Measurements from ENCODE around the gene AQP1. TPM values are rescaled to one million over a fixed set of nuclear protein-coding genes. Genes with fewer than 3 reads are reported as not detected.

AQP1 gene
- total RNA-seq, 2 experiments from 2014 or later: 0.15 TPM; not detected in 1

GRCh38 chr7:30965372-30965771 lies 53.7 kb downstream of the AQP1 start:
- Mint-ChIP-seq H3K4me3 (no peak overlapping the region), H3K4me1 (no peaks in the 10 kb centered on the region), H3K36me3 (no peaks in the 10 kb centered on the region), H3K9me3 (ENCODE audit: low read depth) (no peaks in the 10 kb centered on the region), H3K27ac (no peak overlapping the region), H3K27me3 (peaks cover 10% of the 10 kb centered on the region)
- CTCF ChIA-PET: no interaction called here
- ATAC-seq: no peak
- no peak for DNase-seq

GRCh38 chr7:30965883-30966282 lies 54.2 kb downstream of the AQP1 start:
- H3K36me3 Mint-ChIP-seq: no peaks in the 10 kb centered on the region
- CTCF ChIA-PET: no interaction called here
- no peak overlapping the region for H3K4me3 Mint-ChIP-seq
- ATAC-seq (no peak), DNase-seq (no peak)
- no peaks in the 10 kb centered on the region for H3K4me1 Mint-ChIP-seq
- no peaks in the 10 kb centered on the region for H3K9me3 Mint-ChIP-seq (ENCODE audit: low read depth)
- H3K27me3 Mint-ChIP-seq: peaks cover 10% of the 10 kb centered on the region
- H3K27ac Mint-ChIP-seq: no peak overlapping the region

- Mint-ChIP-seq H3K9me3 (ENCODE audit: low read depth) (no peaks in the 10 kb centered on the region), H3K4me3 (no peak overlapping the region), H3K27ac (no peak overlapping the region), H3K36me3 (no peaks in the 10 kb centered on the region), H3K27me3 (peaks cover 22% of the 10 kb centered on the region), H3K4me1 (no peaks in the 10 kb centered on the region)
- CTCF ChIA-PET: interaction anchor here (1.1 kb wide), 1 partner anchor 29 kb away, joined by 5 read pairs; no protein-coding TSS in a partner anchor
- ATAC-seq (no peak), DNase-seq (no peak)
Measured at GRCh38 chr7:30968294-30968693, 56.6 kb downstream of the AQP1 start.

- CTCF ChIA-PET: interaction anchor here (0.6 to 1.1 kb wide), 2 partner anchors 15 to 30 kb away, joined by 3 to 5 read pairs; no protein-coding TSS in a partner anchor
- Mint-ChIP-seq H3K27me3 (peaks cover 22% of the 10 kb centered on the region), H3K9me3 (ENCODE audit: low read depth) (no peaks in the 10 kb centered on the region), H3K4me1 (no peaks in the 10 kb centered on the region), H3K27ac (no peak overlapping the region), H3K4me3 (no peak overlapping the region), H3K36me3 (no peaks in the 10 kb centered on the region)
- ATAC-seq: no peak
- DNase-seq: no peak
Measured at GRCh38 chr7:30968747-30969603, 57.3 kb downstream of the AQP1 start.

- Mint-ChIP-seq H3K27me3 (peaks cover 22% of the 10 kb centered on the region), H3K9me3 (ENCODE audit: low read depth) (no peaks in the 10 kb centered on the region), H3K4me3 (no peak overlapping the region), H3K27ac (no peak overlapping the region), H3K4me1 (peaks cover 3% of the 10 kb centered on the region), H3K36me3 (no peaks in the 10 kb centered on the region)
- no peak for ATAC-seq
- CTCF ChIA-PET: interaction anchor here (0.6 to 0.8 kb wide), 2 partner anchors 14 kb away, joined by 3 read pairs; no protein-coding TSS in a partner anchor
- DNase-seq: no peak
Measured at GRCh38 chr7:30969604-30969970, 57.9 kb downstream of the AQP1 start.

DNA sequence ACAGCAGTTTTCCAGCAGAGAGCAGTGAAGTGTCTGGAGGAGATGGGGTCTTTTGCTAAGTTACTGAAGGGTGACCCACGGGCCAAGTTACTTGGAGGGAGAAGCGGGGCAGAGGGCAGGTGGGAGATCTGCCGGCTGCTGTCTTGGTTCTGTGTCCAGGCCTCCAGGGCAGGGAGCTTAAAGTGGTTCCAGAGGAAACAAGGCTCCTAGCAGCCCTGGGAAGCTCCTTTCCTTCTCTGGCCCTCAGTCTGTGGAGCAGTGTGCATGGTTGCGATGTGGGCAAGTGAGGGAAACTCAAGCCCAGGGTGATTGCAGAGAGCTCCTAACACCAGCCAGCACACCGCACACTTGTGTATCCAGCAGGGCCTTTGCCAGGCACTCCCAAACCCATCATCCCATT lies 58.4 kb downstream of the AQP1 start:
- ATAC-seq (no peak), DNase-seq (no peak)
- Mint-ChIP-seq H3K36me3 (no peaks in the 10 kb centered on the region), H3K9me3 (ENCODE audit: low read depth) (no peaks in the 10 kb centered on the region), H3K4me3 (no peak overlapping the region), H3K4me1 (peaks cover 7% of the 10 kb centered on the region), H3K27me3 (peaks cover 22% of the 10 kb centered on the region), H3K27ac (no peak overlapping the region)
- CTCF ChIA-PET: interaction anchor here (0.8 to 2.1 kb wide), 2 partner anchors 14 to 152 kb away, joined by 3 to 4 read pairs; no protein-coding TSS in a partner anchor

DNA sequence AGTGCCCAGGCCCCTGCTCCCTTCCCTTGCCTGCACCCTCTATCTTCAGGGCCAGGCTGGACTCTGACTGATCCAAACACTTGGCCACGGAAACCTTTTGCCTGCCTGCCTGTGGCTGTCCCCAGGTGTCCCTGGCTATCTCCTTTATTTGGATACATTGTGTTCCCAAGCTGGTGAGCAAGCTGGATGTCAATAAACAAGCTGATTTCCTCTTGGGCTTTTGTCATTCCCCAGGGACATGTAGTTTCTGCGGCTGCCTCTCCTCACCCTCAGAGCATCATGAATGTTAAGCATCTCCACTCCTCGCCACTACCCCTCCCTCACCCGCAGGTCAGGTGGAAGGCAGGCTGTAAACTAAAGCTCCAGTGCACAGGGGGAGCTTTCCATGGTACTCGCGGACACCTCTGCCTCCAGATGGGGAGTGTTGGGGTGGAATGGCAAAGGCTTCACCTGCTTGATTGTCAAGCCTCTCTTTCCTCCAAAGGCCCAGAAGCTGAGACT lies 59.0 kb downstream of the AQP1 start:
- DNase-seq (no peak), ATAC-seq (no peak)
- Mint-ChIP-seq H3K27me3 (peaks cover 22% of the 10 kb centered on the region), H3K4me3 (no peak overlapping the region), H3K9me3 (ENCODE audit: low read depth) (no peaks in the 10 kb centered on the region), H3K4me1 (peaks cover 7% of the 10 kb centered on the region), H3K36me3 (no peaks in the 10 kb centered on the region), H3K27ac (no peak overlapping the region)
- CTCF ChIA-PET: interaction anchor here (0.9 to 2.1 kb wide), 2 partner anchors 31 to 152 kb away, joined by 3 to 4 read pairs; no protein-coding TSS in a partner anchor

DNA sequence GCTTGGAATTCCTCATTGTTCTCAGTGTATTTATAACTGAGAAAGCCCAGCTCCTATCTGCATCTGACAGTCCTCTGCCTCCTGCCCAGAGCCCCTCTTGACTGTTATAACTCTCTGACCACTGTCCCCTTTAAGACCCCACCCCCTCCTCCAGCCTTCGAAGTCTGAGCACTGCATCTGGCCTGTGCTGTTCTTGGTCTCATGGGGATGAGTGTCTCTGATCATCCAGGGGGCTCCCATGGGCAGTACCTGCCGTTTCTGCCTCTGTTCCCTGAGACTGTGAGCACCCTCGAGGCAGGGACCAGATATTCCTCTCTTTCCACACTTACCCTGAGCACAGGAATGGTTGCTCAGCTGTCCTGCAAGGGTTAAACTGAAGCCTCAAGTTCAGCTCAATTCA lies 59.8 kb downstream of the AQP1 start:
- Mint-ChIP-seq H3K27me3 (peaks cover 22% of the 10 kb centered on the region), H3K9me3 (ENCODE audit: low read depth) (no peaks in the 10 kb centered on the region), H3K4me1 (peaks cover 7% of the 10 kb centered on the region), H3K36me3 (no peaks in the 10 kb centered on the region), H3K4me3 (no peak overlapping the region), H3K27ac (no peak overlapping the region)
- ATAC-seq: no peak
- DNase-seq: peak; percentile 30
- CTCF ChIA-PET: interaction anchor here (0.9 to 3.0 kb wide), 3 partner anchors 12 to 151 kb away, joined by 3 to 13 read pairs (median 4); no protein-coding TSS in a partner anchor

- DNase-seq: peak; percentile 16
- H3K4me3 Mint-ChIP-seq: no peak overlapping the region
- no peak overlapping the region for H3K27ac Mint-ChIP-seq
- H3K4me1 Mint-ChIP-seq: peaks cover 7% of the 10 kb centered on the region
- H3K9me3 Mint-ChIP-seq (ENCODE audit: low read depth): no peaks in the 10 kb centered on the region
- CTCF ChIA-PET: interaction anchor here (2.1 to 3.0 kb wide), 2 partner anchors 11 to 150 kb away, joined by 4 to 13 read pairs; no protein-coding TSS in a partner anchor
- ATAC-seq: no peak
- H3K27me3 Mint-ChIP-seq: peaks cover 22% of the 10 kb centered on the region
- H3K36me3 Mint-ChIP-seq: no peaks in the 10 kb centered on the region
Measured at GRCh38 chr7:30971840-30972563, 60.3 kb downstream of the AQP1 start.

GRCh38 chr7:30973292-30973691 lies 61.6 kb downstream of the AQP1 start:
- no peaks in the 10 kb centered on the region for H3K9me3 Mint-ChIP-seq (ENCODE audit: low read depth)
- no peaks in the 10 kb centered on the region for H3K36me3 Mint-ChIP-seq
- peaks cover 7% of the 10 kb centered on the region for H3K4me1 Mint-ChIP-seq
- no peak overlapping the region for H3K4me3 Mint-ChIP-seq
- ATAC-seq (no peak), DNase-seq (peak; percentile 18)
- no peak overlapping the region for H3K27ac Mint-ChIP-seq
- peaks cover 20% of the 10 kb centered on the region for H3K27me3 Mint-ChIP-seq
- CTCF ChIA-PET: interaction anchor here (2.2 to 3.0 kb wide), 2 partner anchors 10 to 35 kb away, joined by 12 to 13 read pairs; no protein-coding TSS in a partner anchor

DNA sequence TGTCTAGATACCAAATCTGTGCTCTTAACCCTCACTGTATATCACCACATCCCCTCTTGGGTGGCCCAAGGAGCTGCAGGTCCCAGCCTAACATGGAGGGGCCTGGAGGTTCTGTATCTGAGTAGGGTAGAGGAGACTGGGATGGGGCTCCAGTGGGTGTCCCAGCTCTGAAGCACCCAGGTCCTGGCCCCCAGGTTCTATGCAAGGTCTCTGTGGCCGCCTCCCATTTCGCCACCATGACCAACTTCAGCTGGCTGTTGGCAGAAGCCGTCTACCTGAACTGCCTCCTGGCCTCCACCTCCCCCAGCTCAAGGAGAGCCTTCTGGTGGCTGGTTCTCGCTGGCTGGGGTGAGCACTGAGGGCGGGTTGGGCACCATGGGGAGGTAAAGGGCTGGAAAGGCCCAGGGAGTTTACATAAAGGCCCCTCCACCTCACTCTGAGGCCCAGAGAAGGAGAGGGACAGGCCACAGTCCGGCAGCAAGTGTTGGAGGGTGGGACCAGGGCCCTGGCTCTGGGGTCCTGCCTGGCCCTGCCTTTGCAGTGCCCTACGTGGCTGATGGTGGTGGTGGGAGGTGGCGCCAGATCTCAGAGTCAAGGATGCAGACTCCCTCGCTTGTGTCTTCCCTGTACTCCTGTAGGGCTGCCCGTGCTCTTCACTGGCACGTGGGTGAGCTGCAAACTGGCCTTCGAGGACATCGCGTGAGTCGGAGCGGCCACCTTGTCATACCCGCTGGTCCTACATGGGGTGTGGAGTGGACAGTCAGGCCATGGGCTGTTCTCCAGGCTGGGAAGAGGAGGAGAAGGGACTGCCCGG lies 62.3 kb downstream of the AQP1 start:
- CTCF ChIA-PET: interaction anchor here (1.1 to 3.0 kb wide), 6 partner anchors 9 to 155 kb away, joined by 3 to 13 read pairs (median 4); no protein-coding TSS in a partner anchor
- Mint-ChIP-seq H3K27me3 (peaks cover 20% of the 10 kb centered on the region), H3K36me3 (no peaks in the 10 kb centered on the region), H3K4me1 (peaks cover 7% of the 10 kb centered on the region), H3K9me3 (ENCODE audit: low read depth) (no peaks in the 10 kb centered on the region), H3K27ac (no peak overlapping the region), H3K4me3 (no peak overlapping the region)
- peak; percentile 38 for DNase-seq
- no peak for ATAC-seq

DNA sequence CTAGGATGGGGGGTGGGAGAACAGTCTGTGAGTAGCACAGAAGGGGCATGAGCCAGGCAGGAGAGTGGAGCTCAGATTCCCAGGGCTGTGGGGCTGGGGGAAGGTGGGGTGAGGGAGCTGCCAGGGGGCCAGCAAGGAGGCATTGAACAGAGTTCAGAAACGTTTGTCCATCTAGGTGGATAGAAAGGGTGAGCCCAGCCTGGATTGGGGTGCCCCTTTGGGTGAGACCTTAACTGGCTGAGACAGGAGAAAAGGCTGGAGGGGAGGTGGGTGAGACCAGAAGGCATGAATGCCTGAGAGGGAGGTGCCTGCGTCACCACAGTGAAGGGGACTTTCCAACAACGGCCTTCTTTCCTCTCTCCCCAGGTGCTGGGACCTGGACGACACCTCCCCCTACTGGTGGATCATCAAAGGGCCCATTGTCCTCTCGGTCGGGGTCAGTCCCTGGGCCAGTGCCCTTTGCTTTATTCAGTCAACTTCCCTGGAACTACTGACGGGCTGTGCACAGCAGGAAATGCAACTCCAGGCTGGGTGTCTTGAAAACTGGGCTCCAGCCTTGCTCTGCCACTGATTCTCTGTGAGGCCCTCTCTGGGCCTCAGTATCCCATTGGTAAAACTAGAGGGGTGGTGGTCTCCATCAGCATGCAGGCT lies 63.1 kb downstream of the AQP1 start:
- Mint-ChIP-seq H3K4me1 (peaks cover 7% of the 10 kb centered on the region), H3K36me3 (no peaks in the 10 kb centered on the region), H3K9me3 (ENCODE audit: low read depth) (no peaks in the 10 kb centered on the region), H3K27me3 (peaks cover 20% of the 10 kb centered on the region), H3K27ac (no peak overlapping the region), H3K4me3 (no peak overlapping the region)
- peak; percentile 77 for DNase-seq
- CTCF ChIA-PET: interaction anchor here (1.1 to 3.0 kb wide), 6 partner anchors 9 to 156 kb away, joined by 3 to 13 read pairs (median 4); no protein-coding TSS in a partner anchor
- ATAC-seq: peak; percentile 84
